WTC11 (cell line): ENCODE measurements around the gene CUL9. TPM values are rescaled to one million over a fixed set of nuclear protein-coding genes. Genes with fewer than 3 reads are reported as not detected.

Experiments
- ATAC-seq: fragments of 200-7000 bp; cut with Tn5 transposase; 2 replicates; pipeline ENCODE4 v1.10.0; 2021; ENCODE audit warnings: mild to moderate bottlenecking, moderate library complexity
- CTCF ChIA-PET: fragments of 300-600 bp; sonication (Branson Sonifier 250); formaldehyde crosslinking; loops from one replicate; lab custom pipeline; 2021; ENCODE audit warnings: antibody characterized with exemption; lab: Charles Lee
- POLR2A ChIA-PET: fragments of 350-600 bp; sonication (Branson Sonifier 250); formaldehyde crosslinking; loops from one replicate; lab custom pipeline; 2021; ENCODE audit warnings: antibody characterized with exemption; lab: Charles Lee
- DNase-seq: peaks from one replicate; pipeline ENCODE4 v3.0.0; 2021; ENCODE audit warnings: low spot score
- H3K27ac Mint-ChIP-seq: 2 replicates; pipeline ENCODE4 v1.8.0; 2021; ENCODE audit warnings: mixed read lengths
- H3K27me3 Mint-ChIP-seq: 2 replicates; pipeline ENCODE4 v1.8.0; 2021; ENCODE audit warnings: low read depth, mild to moderate bottlenecking, moderate library complexity, mixed read lengths
- H3K36me3 Mint-ChIP-seq: 2 replicates; pipeline ENCODE4 v1.8.0; 2021; ENCODE audit warnings: mixed read lengths
- H3K4me1 Mint-ChIP-seq: 2 replicates; pipeline ENCODE4 v1.8.0; 2022; ENCODE audit warnings: mixed read lengths
- H3K4me3 Mint-ChIP-seq: 2 replicates; pipeline ENCODE4 v1.8.0; 2021; ENCODE audit warnings: mild to moderate bottlenecking, moderate library complexity, mixed read lengths
- H3K9me3 Mint-ChIP-seq: 2 replicates; pipeline ENCODE4 v1.8.0; 2021; ENCODE audit warnings: mixed read lengths
- ATF2 ChIP-seq: sonication (generic); formaldehyde crosslinking; IDR thresholded peaks from 2 replicates; pipeline ENCODE4 v1.8.1; 2022; ENCODE audit warnings: low read depth, missing genetic modification reagents, borderline replicate concordance
- ATF6 ChIP-seq: sonication (generic); formaldehyde crosslinking; IDR thresholded peaks from 2 replicates; pipeline ENCODE4 v1.8.1; 2023; ENCODE audit warnings: mild to moderate bottlenecking, missing genetic modification reagents
- CBFB ChIP-seq: sonication (generic); formaldehyde crosslinking; IDR thresholded peaks from 2 replicates; pipeline ENCODE4 v1.8.1; 2022; ENCODE audit warnings: mild to moderate bottlenecking, low read depth, missing genetic modification reagents
- CDX4 ChIP-seq: fragments of 250-450 bp; sonication (Bioruptor Pico); IDR thresholded peaks from 2 replicates; pipeline ENCODE4 v1.9.0; 2021; ENCODE audit warnings: moderate library complexity, mild to moderate bottlenecking, inconsistent platforms, borderline replicate concordance
- FOXP1 ChIP-seq: sonication (generic); formaldehyde crosslinking; IDR thresholded peaks from 2 replicates; pipeline ENCODE4 v1.8.0; 2022; ENCODE audit warnings: missing genetic modification reagents, mild to moderate bottlenecking, moderate library complexity, borderline replicate concordance
- GTF2I ChIP-seq: fragments of 250-450 bp; sonication (Bioruptor Pico); conservative IDR thresholded peaks from 2 replicates; pipeline ENCODE4 v1.4.0; 2021; ENCODE audit warnings: mild to moderate bottlenecking
- JUN ChIP-seq: sonication (generic); formaldehyde crosslinking; IDR thresholded peaks from 2 replicates; pipeline ENCODE4 v1.8.0; 2023; ENCODE audit warnings: mild to moderate bottlenecking, missing genetic modification reagents
- MYBL2 ChIP-seq: sonication (generic); formaldehyde crosslinking; IDR thresholded peaks from 2 replicates; pipeline ENCODE4 v1.8.1; 2023; ENCODE audit warnings: mild to moderate bottlenecking, moderate library complexity, missing genetic modification reagents
- NR2C2 ChIP-seq: sonication (generic); formaldehyde crosslinking; IDR thresholded peaks from 2 replicates; pipeline ENCODE4 v1.8.0; 2022; ENCODE audit warnings: mild to moderate bottlenecking, missing genetic modification reagents
- SMAD3 ChIP-seq: sonication (generic); formaldehyde crosslinking; IDR thresholded peaks from 2 replicates; pipeline ENCODE4 v1.8.0; 2022; ENCODE audit warnings: missing genetic modification reagents, mild to moderate bottlenecking, borderline replicate concordance
- SOX15 ChIP-seq: fragments of 250-450 bp; sonication (Bioruptor Pico); IDR thresholded peaks from 2 replicates; pipeline ENCODE4 v1.9.0; 2021; ENCODE audit warnings: mild to moderate bottlenecking
- TEAD1 ChIP-seq: sonication (generic); formaldehyde crosslinking; IDR thresholded peaks from 2 replicates; pipeline ENCODE4 v1.8.0; 2022; ENCODE audit warnings: mild to moderate bottlenecking, missing genetic modification reagents
- ZNF263 ChIP-seq: sonication (generic); formaldehyde crosslinking; IDR thresholded peaks from 2 replicates; pipeline ENCODE4 v1.8.1; 2022; ENCODE audit warnings: low read depth, mild to moderate bottlenecking, moderate library complexity, missing genetic modification reagents
- ZNF423 ChIP-seq: fragments of 250-450 bp; sonication (Bioruptor Pico); IDR thresholded peaks from 2 replicates; pipeline ENCODE4 v2.1.2; 2022; ENCODE audit warnings: mild to moderate bottlenecking, moderate library complexity
- total RNA-seq: library from RNA; stranded (reverse); gene quantifications from 3 replicates; pipeline ENCODE4 v1.2.3, GENCODE V29; 2021
- TF ChIP-seq, protein P1 (sequence below): sonication (generic); formaldehyde crosslinking; IDR thresholded peaks from 2 replicates; pipeline ENCODE4 v1.8.0; 2022; ENCODE audit warnings: mild to moderate bottlenecking, missing genetic modification reagents
- TF ChIP-seq, protein P2 (sequence below): sonication (generic); formaldehyde crosslinking; IDR thresholded peaks from 2 replicates; pipeline ENCODE4 v1.8.1; 2023; ENCODE audit warnings: mild to moderate bottlenecking, missing genetic modification reagents, moderate library complexity
- TF ChIP-seq, protein P3 (sequence below): fragments of 250-450 bp; sonication (Bioruptor Pico); IDR thresholded peaks from 2 replicates; pipeline ENCODE4 v1.9.0; 2021; ENCODE audit warnings: mild to moderate bottlenecking
- TF ChIP-seq, protein P4 (sequence below): fragments of 200-600 bp; IDR thresholded peaks from 2 replicates; pipeline ENCODE4 v1.8.0; 2022; ENCODE audit warnings: antibody characterized with exemption

CUL9 gene
- total RNA-seq, 1 experiment from 2014 or later: 15.2 TPM

- DNase-seq (no peak), ATAC-seq (no peak)
- Mint-ChIP-seq H3K36me3 (no peaks in the 10 kb centered on the region), H3K9me3 (peaks cover 4% of the 10 kb centered on the region; the same call in 1 of the 2 replicates), H3K4me1 (peaks cover 1% of the 10 kb centered on the region), H3K27ac (no peak overlapping the region), H3K4me3 (no peak overlapping the region), H3K27me3 (peaks cover 22% of the 10 kb centered on the region)
- CTCF ChIA-PET: interaction anchor here (3.9 kb wide), 1 partner anchor 12 kb away, joined by 26 read pairs; the partner anchor contains the start of gene DNPH1
- POLR2A ChIA-PET: no interaction called here
- TF ChIP-seq SMAD3 (CRISPR knock-in tag): no peak
- TF ChIP-seq, protein P1, sequence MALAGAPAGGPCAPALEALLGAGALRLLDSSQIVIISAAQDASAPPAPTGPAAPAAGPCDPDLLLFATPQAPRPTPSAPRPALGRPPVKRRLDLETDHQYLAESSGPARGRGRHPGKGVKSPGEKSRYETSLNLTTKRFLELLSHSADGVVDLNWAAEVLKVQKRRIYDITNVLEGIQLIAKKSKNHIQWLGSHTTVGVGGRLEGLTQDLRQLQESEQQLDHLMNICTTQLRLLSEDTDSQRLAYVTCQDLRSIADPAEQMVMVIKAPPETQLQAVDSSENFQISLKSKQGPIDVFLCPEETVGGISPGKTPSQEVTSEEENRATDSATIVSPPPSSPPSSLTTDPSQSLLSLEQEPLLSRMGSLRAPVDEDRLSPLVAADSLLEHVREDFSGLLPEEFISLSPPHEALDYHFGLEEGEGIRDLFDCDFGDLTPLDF (CRISPR knock-in tag): no peak
- no peak for TF ChIP-seq ZNF423
- TF ChIP-seq NR2C2 (CRISPR knock-in tag): no peak
- TF ChIP-seq ZNF263 (CRISPR knock-in tag): no peak
- TF ChIP-seq, protein P2, sequence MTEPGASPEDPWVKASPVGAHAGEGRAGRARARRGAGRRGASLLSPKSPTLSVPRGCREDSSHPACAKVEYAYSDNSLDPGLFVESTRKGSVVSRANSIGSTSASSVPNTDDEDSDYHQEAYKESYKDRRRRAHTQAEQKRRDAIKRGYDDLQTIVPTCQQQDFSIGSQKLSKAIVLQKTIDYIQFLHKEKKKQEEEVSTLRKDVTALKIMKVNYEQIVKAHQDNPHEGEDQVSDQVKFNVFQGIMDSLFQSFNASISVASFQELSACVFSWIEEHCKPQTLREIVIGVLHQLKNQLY (CRISPR knock-in tag): no peak
- TF ChIP-seq ATF2: no peak
- TF ChIP-seq ATF6: no peak
- TF ChIP-seq, protein P3, sequence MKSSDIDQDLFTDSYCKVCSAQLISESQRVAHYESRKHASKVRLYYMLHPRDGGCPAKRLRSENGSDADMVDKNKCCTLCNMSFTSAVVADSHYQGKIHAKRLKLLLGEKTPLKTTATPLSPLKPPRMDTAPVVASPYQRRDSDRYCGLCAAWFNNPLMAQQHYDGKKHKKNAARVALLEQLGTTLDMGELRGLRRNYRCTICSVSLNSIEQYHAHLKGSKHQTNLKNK (CRISPR knock-in tag): no peak
Measured at GRCh38 chr6:43240950-43241349, 59.0 kb downstream of the CUL9 start.

DNA sequence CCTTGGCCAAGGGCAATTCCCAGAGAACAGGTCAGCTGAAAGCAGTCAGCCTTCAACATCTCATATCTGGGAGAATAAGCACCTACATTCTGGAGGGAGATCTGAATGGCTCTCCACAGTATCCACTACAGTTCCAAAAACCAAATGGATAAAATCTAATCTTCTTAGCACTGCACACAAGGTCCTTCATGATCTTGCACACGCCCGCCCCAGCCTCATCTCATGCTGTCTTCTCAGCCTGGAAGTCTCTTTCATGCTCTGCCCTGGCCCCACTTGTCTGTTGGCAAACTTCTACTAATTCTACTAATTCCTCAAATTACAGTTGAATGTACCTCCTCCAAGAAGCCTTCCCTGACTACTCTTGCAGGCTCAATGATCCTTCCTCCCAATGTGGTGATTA lies 59.5 kb downstream of the CUL9 start:
- ChIA-PET CTCF (interaction anchor here (3.9 kb wide), 1 partner anchor 12 kb away, joined by 26 read pairs; the partner anchor contains the start of gene DNPH1), POLR2A (no interaction called here)
- H3K4me3 Mint-ChIP-seq: no peak overlapping the region
- no peak for TF ChIP-seq JUN (CRISPR knock-in tag)
- no peak for TF ChIP-seq SOX15 (CRISPR knock-in tag)
- TF ChIP-seq, protein P4, sequence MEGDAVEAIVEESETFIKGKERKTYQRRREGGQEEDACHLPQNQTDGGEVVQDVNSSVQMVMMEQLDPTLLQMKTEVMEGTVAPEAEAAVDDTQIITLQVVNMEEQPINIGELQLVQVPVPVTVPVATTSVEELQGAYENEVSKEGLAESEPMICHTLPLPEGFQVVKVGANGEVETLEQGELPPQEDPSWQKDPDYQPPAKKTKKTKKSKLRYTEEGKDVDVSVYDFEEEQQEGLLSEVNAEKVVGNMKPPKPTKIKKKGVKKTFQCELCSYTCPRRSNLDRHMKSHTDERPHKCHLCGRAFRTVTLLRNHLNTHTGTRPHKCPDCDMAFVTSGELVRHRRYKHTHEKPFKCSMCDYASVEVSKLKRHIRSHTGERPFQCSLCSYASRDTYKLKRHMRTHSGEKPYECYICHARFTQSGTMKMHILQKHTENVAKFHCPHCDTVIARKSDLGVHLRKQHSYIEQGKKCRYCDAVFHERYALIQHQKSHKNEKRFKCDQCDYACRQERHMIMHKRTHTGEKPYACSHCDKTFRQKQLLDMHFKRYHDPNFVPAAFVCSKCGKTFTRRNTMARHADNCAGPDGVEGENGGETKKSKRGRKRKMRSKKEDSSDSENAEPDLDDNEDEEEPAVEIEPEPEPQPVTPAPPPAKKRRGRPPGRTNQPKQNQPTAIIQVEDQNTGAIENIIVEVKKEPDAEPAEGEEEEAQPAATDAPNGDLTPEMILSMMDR: no peak
- no peak for TF ChIP-seq GTF2I (CRISPR knock-in tag)
- no peak for TF ChIP-seq TEAD1 (CRISPR knock-in tag)
- no peak for TF ChIP-seq FOXP1
- no peak for TF ChIP-seq CBFB (CRISPR knock-in tag)
- TF ChIP-seq MYBL2: no peak
- no peak for TF ChIP-seq CDX4
- TF ChIP-seq, all 79 proteins: peak for 0
- H3K27ac Mint-ChIP-seq: no peak overlapping the region
- DNase-seq (no peak), ATAC-seq (no peak)
- peaks cover 6% of the 10 kb centered on the region for H3K4me1 Mint-ChIP-seq
- no peaks in the 10 kb centered on the region for H3K36me3 Mint-ChIP-seq
- H3K9me3 Mint-ChIP-seq: peaks cover 4% of the 10 kb centered on the region; the same call in 1 of the 2 replicates
- H3K27me3 Mint-ChIP-seq: peaks cover 19% of the 10 kb centered on the region
